Measurements from ENCODE around the gene PDK4. TPM values are rescaled to one million over a fixed set of nuclear protein-coding genes. Genes with fewer than 3 reads are reported as not detected.
"Not testable (repeated sequence)": the region's sequence is repeated elsewhere in the genome, so short reads cannot be mapped to it uniquely, and the experiment has no call there.

The PDK4 gene
- total RNA-seq, 1 donor from 2014 or later = 431 TPM

DNA sequence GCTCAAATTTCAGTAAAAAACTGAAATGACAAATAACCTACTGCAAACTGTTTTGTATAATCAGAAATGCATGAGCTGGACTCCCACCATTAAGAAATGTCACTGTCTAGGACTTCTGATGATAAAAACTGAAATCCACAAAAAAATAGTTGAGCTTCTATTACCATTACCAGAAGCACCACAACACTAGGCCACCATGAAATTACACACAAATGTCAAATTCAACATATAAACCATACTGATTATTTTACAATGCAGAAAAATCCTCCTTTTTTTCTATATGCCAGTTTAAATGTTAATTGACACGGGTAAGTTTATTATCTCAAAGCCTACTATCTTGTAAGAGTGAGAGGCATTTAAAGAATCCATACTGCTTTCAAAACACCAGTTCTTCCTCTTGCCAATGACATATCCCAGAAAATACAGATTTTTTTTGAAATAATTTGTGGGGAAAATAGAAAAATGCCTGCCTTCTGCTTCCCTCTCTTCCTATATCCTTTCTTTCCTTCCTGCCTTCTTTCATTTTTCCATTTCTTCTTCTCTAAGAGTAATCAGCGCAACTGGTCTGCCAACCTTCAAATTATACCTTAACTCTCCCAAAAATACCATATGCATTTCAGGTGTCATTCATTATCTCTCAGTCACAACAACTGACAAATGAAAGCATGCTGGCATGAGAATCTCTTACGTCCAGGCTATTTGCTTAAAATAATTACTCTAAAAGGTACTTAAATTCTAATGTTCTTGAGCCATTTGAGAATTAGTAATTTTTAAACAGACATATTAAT is 12.3 kb downstream of the PDK4 start:
- intact Hi-C loops (cut with DNase I) = no loop called here
- ATAC-seq = no peak

DNA sequence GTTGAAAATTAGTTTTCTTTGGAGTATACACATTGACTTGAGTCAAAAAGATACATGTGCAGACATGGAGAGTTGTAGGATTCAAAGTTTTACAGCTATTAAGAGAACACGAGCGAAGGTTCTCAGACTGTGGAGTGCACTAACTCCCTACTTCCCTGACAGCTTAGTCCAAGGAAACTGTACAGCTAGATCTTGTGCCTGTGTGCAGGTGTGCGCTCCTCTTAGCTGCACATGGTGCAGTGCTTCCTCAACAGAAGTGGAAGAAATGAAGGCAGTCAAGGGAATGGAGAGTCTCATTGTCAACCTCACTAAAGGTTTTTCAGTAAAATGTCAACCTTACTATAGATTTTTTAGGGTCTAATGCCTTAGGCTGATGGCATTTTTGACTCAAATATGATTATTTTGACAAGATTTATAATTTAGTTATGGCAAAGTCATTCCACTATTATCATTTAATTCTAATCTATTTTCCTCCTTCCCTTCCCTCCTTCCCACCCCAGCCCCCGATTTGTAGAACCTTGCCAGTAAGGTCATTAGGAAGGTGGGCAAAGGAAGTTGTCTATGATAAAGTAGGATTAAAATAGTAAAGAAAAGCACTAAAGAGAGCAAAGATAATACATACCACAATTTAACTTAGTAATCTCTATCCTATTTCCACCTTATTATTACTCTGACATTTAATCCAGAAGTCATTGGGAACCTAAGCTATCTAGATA is 13.6 kb downstream of the PDK4 start:
- ATAC-seq (peak; percentile 66), DNase-seq (ENCODE audit: missing footprints) (peak; percentile 33)
- intact Hi-C loops (cut with DNase I) = no loop called here

More for the DNA sequence above, 12.3 kb downstream of the PDK4 start:
- DNase-seq (ENCODE audit: missing footprints) = no peak

DNA sequence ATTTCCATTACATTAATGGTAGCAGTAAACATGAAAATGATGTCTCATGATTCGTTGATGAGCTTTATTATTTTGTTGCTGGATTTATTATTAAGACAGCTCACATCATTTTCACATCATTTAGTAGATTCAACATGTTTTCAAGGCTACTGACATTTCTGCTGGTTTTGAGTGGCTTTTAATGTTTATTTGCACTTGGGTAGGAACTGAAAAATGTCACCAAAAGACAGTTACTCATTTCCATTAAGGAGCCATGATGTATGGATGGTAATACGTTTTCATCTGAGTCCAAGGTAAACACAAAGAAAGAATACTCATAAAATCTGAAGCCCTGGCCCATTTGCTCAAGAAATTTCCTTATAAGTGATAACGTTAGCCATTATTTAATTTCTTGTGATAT is 14.8 kb downstream of the PDK4 start:
- intact Hi-C loops (cut with DNase I) = no loop called here
- DNase-seq (ENCODE audit: missing footprints) (no peak), ATAC-seq (no peak)

DNA sequence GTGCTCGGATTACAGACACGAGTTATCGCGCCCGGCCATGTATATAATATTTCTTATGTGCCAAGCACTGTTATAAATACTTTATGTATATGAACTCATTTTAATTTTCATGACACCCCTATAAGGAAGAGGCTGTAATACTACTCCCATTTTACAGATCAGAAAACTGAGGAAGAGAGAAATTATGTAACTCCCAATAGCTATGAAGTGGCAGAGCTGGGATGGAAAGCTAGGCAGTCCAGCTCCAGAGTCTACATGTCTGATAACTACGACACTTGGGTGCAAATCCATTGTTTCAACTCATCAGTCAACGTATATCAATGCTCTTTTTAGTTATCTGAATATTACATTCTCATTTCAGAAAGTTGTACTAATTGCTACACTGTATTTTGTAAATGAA is 17.0 kb downstream of the PDK4 start:
- peak; percentile 34 for DNase-seq (ENCODE audit: missing footprints)
- intact Hi-C loops (cut with DNase I) = no loop called here
- no peak for ATAC-seq

DNA sequence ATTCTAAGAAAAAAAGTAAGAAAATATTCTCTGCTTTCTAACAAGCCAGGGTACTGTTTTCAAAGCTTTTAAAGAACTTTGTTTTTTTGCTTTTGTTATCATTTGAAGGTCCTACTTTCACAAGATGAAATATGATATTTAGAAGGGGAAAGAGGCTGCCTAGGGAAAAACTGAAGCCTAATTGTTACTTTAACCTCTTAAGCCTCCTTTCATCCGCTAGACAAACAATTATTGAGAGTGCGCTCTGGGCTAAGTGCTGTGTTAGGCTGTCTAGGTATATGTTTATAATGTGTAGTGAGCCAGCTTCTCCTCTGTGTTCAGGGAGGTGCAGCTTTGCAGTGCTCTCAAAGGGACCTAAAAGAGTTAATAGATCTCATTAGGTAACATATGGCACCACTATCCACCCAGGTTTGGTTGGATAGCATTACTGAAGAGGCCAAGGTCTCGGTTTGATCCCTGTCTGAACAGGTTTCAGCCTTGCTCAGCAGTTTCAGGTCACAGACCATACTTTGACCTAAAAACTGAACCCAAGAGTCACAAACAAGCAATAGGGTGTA is 17.9 kb downstream of the PDK4 start:
- no peak for DNase-seq (ENCODE audit: missing footprints)
- intact Hi-C loops (cut with DNase I) = no loop called here
- no peak for ATAC-seq

DNA sequence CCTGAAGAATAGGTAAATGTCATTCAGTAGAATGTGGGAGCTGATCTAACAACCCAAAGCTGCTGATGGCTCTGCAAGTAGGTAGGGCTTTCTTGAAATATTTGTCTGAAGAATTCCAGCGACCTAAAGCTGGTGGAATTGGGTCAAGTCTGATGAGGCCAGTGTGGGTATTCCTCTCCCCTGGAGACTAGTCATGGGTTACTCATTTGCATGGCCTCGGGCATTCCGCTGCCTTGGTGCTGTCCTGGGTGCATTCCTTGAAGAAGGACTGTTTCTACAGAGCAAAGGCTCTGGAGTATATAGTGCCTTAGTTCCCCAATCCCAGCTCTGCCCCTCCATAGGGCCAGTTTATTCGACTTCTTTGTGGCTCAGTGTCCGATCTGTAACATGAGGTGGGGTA is 19.2 kb downstream of the PDK4 start:
- ATAC-seq (no peak), DNase-seq (ENCODE audit: missing footprints) (no peak)
- intact Hi-C loops (cut with DNase I) = no loop called here

DNA sequence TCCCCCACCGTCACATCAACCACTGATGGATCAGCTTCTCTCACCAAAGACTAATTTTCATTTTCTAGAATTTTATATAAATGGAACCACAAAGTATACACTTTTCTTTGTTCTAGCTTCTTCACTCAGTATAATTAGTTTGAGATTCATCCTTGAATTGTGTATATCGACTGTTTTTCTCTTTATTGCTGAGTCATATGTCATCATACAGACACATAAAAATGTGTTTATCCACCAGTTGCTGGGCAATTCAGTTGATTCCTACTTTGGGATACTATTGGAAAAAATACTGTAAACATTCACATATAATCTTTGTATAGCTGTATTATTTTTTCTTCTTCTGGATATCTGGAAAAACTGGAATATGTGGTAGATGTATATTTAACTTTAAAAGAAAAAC is 26.6 kb downstream of the PDK4 start:
- DNase-seq (ENCODE audit: missing footprints) = no peak
- intact Hi-C loops (cut with DNase I) = no loop called here
- ATAC-seq = no peak

DNA sequence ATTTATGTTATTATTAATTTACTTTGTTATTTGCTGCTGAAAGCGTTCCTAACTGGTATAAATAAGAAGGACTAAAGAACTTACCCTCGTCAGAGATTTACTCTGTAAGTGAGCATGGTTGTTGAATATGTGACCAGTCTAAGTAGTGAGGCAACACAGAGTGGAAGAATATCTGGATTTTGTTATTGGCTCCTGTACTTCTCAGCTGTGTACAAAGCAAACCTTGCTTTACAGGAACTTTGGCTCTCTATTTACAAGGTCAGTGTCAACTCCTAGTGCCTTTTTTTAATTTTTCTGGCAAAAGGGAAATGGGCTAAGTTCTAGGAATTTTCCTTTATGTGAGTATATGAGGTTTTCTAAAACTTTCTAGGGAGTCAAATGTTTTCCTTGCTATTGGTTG is 35.6 kb downstream of the PDK4 start:
- intact Hi-C loops (cut with DNase I) = no loop called here
- no peak for ATAC-seq
- no peak for DNase-seq (ENCODE audit: missing footprints)

DNA sequence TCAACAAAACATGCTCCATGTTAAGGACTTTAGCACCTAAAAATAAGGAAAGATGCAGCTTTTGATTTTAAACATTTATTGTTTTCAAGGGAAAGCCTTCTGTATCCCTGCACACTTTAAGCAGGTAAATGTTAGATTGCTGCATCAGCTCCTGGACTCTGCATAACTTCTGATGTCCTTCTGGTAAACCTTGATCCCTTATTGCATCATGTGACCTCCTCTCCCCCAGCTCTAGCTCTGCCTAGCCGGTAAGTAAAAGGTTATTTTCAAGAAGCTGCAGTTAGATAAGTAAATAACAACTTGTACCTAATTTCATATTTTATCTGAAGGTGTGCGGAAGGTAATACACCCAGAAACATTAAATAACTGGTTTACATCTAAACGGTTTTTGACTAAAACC is 37.5 kb downstream of the PDK4 start:
- ATAC-seq = no peak
- intact Hi-C loops (cut with DNase I) = no loop called here

DNA sequence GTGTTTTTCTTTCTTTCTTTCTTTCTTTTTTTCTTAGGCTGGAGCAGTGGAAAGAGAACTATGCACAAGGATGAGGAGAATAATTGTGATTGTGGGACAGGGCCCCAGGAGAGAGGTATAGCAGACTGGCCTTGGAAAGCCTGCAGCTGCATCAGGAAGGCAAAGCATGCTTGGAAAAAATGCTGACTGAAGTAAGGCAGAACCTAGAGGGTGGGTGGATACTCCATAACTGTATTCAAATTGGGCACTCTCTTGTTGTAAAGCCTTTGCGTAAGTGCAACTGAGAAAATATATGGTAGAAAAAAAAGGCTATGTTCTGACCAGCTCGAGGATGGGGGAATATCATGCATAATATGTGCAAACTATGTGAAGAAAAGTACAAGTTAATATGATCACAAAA is 39.5 kb downstream of the PDK4 start:
- ATAC-seq = no peak
- intact Hi-C loops (cut with DNase I) = no loop called here
- no peak for DNase-seq (ENCODE audit: missing footprints)

More for the DNA sequence above, 37.5 kb downstream of the PDK4 start:
- DNase-seq (ENCODE audit: missing footprints) = no peak

DNA sequence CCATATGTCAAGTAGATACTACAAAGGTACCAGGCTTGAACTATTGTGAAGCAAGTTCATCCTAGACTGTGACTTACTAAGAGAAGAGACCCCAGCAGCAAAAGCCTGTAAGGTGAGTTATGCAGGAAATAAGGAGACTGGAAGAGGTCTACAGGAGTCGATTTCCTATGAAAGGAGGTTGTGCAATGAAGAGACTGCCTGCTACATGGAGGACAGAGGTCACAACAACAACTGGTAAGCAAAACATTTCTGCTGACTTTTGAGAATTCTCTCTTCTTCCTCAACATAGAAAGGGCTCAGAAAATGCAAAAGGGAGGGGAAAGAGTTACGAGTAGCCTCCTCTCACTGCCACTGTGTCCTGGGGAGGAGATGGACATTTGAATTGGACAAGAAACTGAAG is 42.4 kb downstream of the PDK4 start:
- intact Hi-C loops (cut with DNase I) = no loop called here
- DNase-seq (ENCODE audit: missing footprints) = no peak
- ATAC-seq = no peak

DNA sequence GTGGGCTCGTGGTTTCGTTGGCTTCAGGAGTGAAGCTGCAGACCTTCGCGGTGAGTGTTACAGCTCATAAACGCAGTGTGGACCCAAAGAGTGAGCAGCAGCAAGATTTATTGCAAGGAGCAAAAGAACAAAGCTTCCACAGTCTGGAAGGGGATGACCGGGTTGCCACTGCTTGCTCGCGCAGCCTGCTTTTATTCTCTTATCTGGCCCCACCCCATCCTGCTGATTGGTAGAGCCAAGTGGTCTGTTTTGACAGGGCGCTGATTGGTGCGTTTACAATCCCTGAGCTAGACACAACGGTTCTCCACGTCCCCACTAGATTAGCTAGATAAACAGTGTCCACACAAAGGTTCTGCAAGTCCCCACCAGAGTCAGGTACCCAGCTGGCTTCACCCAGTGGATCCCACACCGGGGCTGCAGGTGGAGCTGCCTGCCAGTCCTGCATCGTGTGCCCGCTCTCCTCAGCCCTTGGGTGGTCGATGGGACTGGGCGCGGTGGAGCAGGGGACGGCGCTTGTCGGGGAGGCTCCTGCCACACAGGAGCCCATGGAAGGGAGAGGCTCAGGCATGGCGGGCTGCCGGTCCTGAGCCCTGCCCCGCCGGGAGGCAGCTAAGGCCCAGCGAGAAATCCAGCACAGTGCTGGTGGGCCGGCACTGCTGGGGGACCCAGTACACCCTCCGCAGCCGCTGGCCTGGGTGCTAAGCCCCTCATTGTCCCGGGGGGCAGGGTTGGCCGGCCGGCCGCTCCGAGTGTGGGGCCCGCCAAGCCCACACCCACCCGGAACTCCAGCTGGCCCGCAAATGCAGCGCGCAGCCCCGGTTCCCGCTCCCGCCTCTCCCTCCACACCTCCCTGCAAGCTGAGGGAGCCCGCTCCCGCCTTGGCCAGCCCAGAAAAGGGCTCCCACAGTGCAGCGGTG is 44.0 kb downstream of the PDK4 start:
- DNase-seq (ENCODE audit: missing footprints); ATAC-seq; intact Hi-C loops (cut with DNase I): not testable (repeated sequence)

DNA sequence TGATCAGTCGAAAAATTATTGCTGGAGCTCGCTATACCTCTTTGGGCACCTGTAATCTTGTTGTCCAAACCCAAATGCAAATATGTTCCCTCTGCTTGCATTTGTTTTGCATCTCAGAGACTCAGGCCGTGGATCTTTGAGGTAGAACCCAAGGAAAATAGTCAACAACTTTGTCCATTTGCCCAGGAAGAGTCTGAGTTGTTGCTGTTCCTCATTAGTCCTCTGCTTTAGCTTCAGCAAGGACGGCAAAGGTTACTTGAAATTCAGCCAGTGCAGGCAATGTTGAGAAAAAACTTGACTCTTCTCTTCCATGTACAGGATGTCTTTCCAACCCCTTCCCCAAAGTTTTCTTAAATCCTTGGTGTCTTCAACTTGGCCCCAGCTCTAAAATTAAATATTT is 45.8 kb downstream of the PDK4 start:
- no peak for ATAC-seq
- DNase-seq (ENCODE audit: missing footprints) = no peak
- intact Hi-C loops (cut with DNase I) = loop anchor here (1.0 kb wide), 2 partner anchors 46 to 58 kb away; partner anchors contain the start of gene PDK4

DNA sequence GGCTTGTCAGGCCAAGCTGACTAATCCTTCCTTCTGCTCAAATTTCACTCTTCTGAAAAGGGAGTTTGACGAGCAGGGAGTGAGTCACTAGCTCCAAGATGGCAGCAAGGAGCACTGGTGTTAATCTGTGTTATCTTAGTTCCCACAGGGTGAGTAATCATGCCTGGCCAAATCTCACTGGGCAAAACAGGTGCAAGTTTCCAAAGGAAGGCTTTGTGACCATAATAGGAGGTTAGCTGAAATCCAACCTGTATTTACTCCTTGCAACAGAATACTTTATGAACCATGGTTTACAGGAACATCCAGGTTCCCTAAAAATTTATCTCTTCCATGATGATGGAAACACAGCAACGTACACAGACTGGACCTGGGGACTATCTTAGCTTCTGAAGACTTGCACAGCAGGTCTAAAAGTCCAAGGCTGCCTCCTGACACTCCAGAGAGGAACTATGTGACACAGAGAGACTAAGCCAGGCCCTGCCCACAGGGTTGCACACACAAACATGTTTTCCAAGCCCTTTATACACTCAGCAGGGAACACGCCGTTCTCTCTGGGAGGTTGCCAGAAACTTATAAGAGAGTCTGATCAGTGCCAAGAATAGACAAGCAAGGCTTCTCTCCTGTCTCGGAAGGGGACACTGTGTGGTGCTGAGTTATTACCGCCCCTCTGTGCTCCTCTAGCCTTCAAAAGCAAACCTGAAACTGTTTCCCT is 46.3 kb downstream of the PDK4 start:
- intact Hi-C loops (cut with DNase I) = loop anchor here (1.0 kb wide), 2 partner anchors 46 to 58 kb away; partner anchors contain the start of gene PDK4
- ATAC-seq = peak; percentile 99
- peak; percentile 91 for DNase-seq (ENCODE audit: missing footprints)

DNA sequence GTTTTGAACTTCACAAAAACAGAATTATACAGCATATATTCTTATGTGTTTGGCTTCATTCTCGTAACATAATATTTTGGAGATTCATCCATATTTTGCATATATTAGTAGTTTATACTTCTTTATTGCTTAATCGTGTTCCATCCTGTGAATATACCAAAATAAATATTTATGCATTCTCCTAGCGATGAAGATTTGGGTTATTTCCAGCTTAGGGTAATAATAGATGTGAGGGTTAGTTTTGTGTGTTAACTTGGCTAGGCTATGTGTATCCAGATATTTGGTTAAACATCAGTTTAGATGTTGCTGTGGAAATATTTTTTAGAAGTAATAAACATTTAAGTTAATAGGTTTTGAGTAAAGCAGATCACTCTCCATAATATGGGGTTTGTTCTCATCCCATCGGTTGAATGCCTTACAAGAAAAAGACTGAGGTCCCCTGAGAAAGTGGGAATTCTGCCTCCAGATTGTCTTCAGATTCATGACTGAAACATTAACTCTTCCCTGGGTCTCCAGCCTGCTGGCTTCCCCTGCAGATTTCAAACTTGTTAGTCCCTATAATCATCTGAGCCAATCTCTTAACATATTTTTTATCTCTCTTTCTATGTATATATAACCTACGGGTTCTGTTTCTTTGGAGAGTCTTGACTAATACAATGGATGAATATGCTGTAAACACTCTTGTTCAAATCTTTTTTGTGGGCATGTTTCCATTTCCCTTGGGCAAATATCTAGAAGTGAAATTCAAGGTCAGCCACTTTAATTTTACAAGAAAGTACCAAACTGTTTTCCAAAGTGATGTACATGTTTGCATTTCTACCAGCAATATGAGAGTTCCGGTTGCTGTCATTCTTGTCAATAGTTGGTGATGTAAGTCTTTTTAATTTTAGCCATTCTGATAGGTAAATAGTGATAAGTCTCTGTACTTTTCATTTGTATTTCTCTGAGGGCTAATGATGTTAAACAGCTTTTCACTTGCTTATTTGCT is 48.7 kb downstream of the PDK4 start:
- ATAC-seq = no peak
- intact Hi-C loops (cut with DNase I) = no loop called here
- DNase-seq (ENCODE audit: missing footprints) = no peak

DNA sequence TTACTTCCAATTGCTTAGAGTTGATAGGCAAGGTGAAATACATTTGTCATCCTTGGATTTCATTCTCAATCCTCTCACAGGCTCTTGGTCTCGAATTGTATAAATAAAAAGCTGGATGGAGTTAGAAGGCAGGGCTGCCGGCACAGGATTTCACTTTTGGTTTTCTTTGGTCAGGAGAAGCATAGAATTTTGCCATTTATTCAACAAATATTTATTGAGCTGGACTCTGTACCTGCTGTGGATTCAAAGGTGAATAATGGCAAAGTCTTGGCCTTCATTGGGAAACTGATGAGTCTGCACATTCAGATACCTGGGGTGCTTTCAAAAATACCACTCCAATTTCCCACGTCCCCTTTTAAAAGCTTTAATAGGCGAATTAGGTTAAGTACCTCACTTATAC is 49.7 kb downstream of the PDK4 start:
- intact Hi-C loops (cut with DNase I) = no loop called here
- DNase-seq (ENCODE audit: missing footprints) = no peak
- ATAC-seq = no peak

DNA sequence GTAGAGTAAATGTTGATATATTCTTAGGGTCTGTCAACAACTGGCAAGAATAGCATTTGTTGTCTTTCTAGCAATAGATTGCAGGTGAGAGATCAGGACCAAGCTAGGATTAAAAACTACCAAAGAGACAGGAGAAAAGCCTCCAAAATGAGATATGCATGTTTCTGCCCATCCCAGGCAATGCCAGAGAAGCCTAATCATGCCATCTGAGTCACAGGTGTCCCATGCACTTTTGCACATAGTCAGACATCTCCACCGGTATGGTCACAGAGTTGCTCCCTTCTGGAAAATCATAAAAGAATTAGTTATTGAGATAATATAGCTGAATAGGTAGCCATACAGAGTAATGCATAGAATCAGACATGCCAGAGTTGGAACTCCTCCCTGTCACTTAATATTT is 50.6 kb downstream of the PDK4 start:
- ATAC-seq = no peak
- intact Hi-C loops (cut with DNase I) = loop anchor here (1.0 kb wide), 1 partner anchor 139 kb away; no protein-coding TSS in a partner anchor
- DNase-seq (ENCODE audit: missing footprints) = no peak
